Neuronal stem cell (in vitro differentiated cells): Measurements from ENCODE around the gene MRPL37.

Experiments
- DNase-seq: peaks from one replicate; pipeline ENCODE4 v3.0.0-alpha.2; 2013; ENCODE audit warnings: low spot score
- H2AFZ ChIP-seq: one replicate; pipeline ENCODE4 v1.6.1; 2013; ENCODE audit warnings: mild to moderate bottlenecking, low read length, inconsistent platforms
- H2AK5ac ChIP-seq: 2 replicates; pipeline ENCODE4 v1.6.1; 2013; ENCODE audit warnings: low read depth, mild to moderate bottlenecking, inconsistent platforms, low read length, moderate library complexity, mixed read lengths
- H2BK120ac ChIP-seq: 2 replicates; pipeline ENCODE4 v1.6.1; 2013; ENCODE audit warnings: low read depth, mild to moderate bottlenecking, inconsistent platforms, low read length, moderate library complexity, mixed read lengths
- H2BK12ac ChIP-seq: one replicate; pipeline ENCODE4 v1.6.1; 2013; ENCODE audit warnings: low read length, inconsistent platforms
- H2BK15ac ChIP-seq: 2 replicates; pipeline ENCODE4 v1.6.1; 2013; ENCODE audit warnings: mild to moderate bottlenecking, low read length, inconsistent platforms, mixed read lengths
- H2BK5ac ChIP-seq: one replicate; pipeline ENCODE4 v1.6.1; 2013; ENCODE audit warnings: inconsistent platforms, mild to moderate bottlenecking, low read length, moderate library complexity
- H3K14ac ChIP-seq: one replicate; pipeline ENCODE4 v1.6.1; 2013; ENCODE audit warnings: low read length, inconsistent platforms
- H3K18ac ChIP-seq: 2 replicates; pipeline ENCODE4 v1.6.1; 2013; ENCODE audit warnings: low read length, inconsistent platforms
- H3K23ac ChIP-seq: 2 replicates; pipeline ENCODE4 v1.6.1; 2013; ENCODE audit warnings: low read depth, mild to moderate bottlenecking, mixed read lengths, low read length, inconsistent platforms; ENCODE audit not compliant: poor library complexity
- H3K27ac ChIP-seq: replicated peaks from 3 replicates; pipeline ENCODE4 v1.5.1; 2013; ENCODE audit warnings: low read length, inconsistent platforms
- H3K27me3 ChIP-seq, 3 experiments: 2 replicates each; pipeline ENCODE4 v1.6.1; 2013; ENCODE audit warnings: low read length in 3 of 3, mild to moderate bottlenecking in 2 of 3, inconsistent platforms in 1 of 3, low read depth in 1 of 3, mixed read lengths in 1 of 3, moderate library complexity in 1 of 3; ENCODE audit not compliant: control insufficient read depth in 3 of 3, insufficient read depth in 3 of 3
- H3K36me3 ChIP-seq, 2 donors: replicated peaks in 1 of 2; 2 replicates each; pipeline ENCODE4 v1.6.1; 2013; ENCODE audit warnings: low read length in 2 of 2; ENCODE audit not compliant: control insufficient read depth in 2 of 2, insufficient read depth in 2 of 2
- H3K4ac ChIP-seq: 2 replicates; pipeline ENCODE4 v1.6.1; 2013; ENCODE audit warnings: inconsistent platforms, mild to moderate bottlenecking, low read length, moderate library complexity
- H3K4me1 ChIP-seq, 2 donors: 1 replicate in 1 of 2; 2 replicates in 1 of 2; pipeline ENCODE4 v1.6.1; 2013; ENCODE audit warnings: low read length in 2 of 2, low read depth in 1 of 2; ENCODE audit not compliant: control insufficient read depth in 2 of 2, insufficient read depth in 1 of 2
- H3K4me2 ChIP-seq: one replicate; pipeline ENCODE4 v1.6.1; 2013; ENCODE audit warnings: mild to moderate bottlenecking, low read length, inconsistent platforms; ENCODE audit not compliant: insufficient read depth, poor library complexity, severe bottlenecking
- H3K4me3 ChIP-seq, 2 donors: 2 replicates each; pipeline ENCODE4 v1.5.1; 2013; ENCODE audit warnings: low read length in 2 of 2, mild to moderate bottlenecking in 2 of 2, inconsistent platforms in 1 of 2, moderate library complexity in 1 of 2
- H3K79me1 ChIP-seq: one replicate; pipeline ENCODE4 v1.6.1; 2013; ENCODE audit warnings: low read depth, mild to moderate bottlenecking, inconsistent platforms, low read length, moderate library complexity
- H3K9ac ChIP-seq: one replicate; pipeline ENCODE4 v1.6.1; 2013; ENCODE audit warnings: mild to moderate bottlenecking, low read depth, low read length, inconsistent platforms; ENCODE audit not compliant: poor library complexity
- H3K9me3 ChIP-seq, 2 donors: replicated peaks in 1 of 2; 2 replicates each; pipeline versions ENCODE3 to v1.6.1; 2013; ENCODE audit warnings: low read length in 2 of 2, mild to moderate bottlenecking in 2 of 2, inconsistent platforms in 1 of 2, low read depth in 1 of 2, mixed read lengths in 1 of 2, moderate library complexity in 1 of 2; ENCODE audit not compliant: control insufficient read depth in 2 of 2, insufficient read depth in 1 of 2
- H4K8ac ChIP-seq: one replicate; pipeline ENCODE4 v1.6.1; 2013; ENCODE audit warnings: low read depth, mild to moderate bottlenecking, inconsistent platforms, low read length, moderate library complexity
- H4K91ac ChIP-seq: one replicate; pipeline ENCODE4 v1.6.1; 2013; ENCODE audit warnings: low read length, low read depth, mild to moderate bottlenecking, inconsistent platforms; ENCODE audit not compliant: poor library complexity
- WGBS, 2 donors: extraction: QIAGEN DNeasy Blood & Tissue Kit; methylation state at CpG; one replicate each; pipeline ENCODE4 v1.1.7; 2013; ENCODE audit warnings: missing lambda C conversion rate in 2 of 2, mixed read lengths in 1 of 2; ENCODE audit not compliant: insufficient read length in 2 of 2, insufficient replicate concordance in 1 of 2; ENCODE audit errors: extremely low coverage in 2 of 2; 5-methylcytosine and 5-hydroxymethylcytosine counted together

MRPL37 gene

DNA sequence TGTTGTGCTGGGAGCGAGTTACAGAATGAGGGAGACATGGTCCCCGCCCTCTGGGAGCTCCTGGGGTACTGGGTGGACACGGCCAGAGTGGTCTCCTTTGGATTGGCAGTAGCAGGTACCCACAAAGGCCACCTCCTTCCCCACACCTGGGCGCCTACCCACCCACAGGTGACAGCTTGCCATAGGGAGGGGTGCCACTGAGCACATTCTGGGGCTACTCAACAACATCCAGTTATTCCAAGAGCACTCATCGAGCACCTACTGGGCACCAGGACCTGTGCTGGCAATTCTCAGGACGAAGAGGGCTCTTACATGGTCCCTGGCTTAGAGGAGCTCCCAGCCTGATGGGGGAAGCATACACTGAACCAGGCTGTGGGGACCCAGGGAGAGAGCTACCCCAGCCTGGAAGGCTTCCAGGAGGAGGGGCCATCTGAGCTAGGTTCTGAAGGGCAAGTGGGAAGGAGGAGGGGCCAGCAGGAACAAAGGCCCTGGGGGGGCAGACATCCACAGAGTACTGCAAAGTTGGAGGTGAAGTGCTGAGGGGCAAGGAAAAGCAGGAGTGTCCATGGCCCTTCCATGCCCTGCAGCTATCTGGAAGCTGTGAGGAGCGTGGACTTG is 22.0 kb downstream of the MRPL37 start:
- Histone ChIP-seq H3K14ac (no peak overlapping the region), H3K4me2 (no peak overlapping the region), H3K36me3 (peaks cover 17 to 77% of the 10 kb centered on the region in 2 donors), H3K23ac (no peak overlapping the region), H2BK15ac (no peak overlapping the region), H4K8ac (no peak overlapping the region), H3K4ac (no peak overlapping the region), H2AK5ac (no peak overlapping the region), H2BK5ac (no peak overlapping the region), H3K27ac (no peak overlapping the region), H4K91ac (no peak overlapping the region), H2AFZ (no peak overlapping the region), H3K9ac (no peak overlapping the region), H3K18ac (no peak overlapping the region), H3K4me1 (peaks cover 5 to 8% of the 10 kb centered on the region in 2 donors), H2BK12ac (no peak overlapping the region), H2BK120ac (no peak overlapping the region), H3K9me3 (no peaks in the 10 kb centered on the region), H3K79me1 (no peaks in the 10 kb centered on the region), H3K27me3 (no peaks in the 10 kb centered on the region), H3K4me3 (no peak overlapping the region)
- WGBS, 2 donors = no CpG with 5 or more reads among the region's 7 CpGs
- no peak for DNase-seq

DNA sequence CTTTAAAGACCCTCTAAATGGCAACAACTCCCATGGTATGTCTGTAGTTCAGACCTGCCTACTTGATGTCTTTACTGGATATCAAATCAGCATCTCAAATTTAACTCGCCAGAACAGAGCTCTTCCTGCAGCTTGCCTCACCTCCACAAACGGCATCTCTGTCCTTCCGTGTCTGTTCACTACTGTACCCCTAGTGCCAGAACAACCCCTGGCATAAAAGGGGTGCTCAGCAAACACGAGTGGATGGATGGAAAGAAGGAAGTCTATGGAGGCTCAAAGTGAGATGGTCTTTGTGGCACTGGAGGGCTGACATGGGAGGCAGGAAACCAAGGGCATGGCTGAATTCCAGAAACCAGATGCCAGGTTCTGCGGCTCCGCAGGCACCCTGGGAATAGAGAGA is 22.7 kb downstream of the MRPL37 start:
- Histone ChIP-seq H3K18ac (no peak overlapping the region), H2BK15ac (no peak overlapping the region), H3K27me3 (no peaks in the 10 kb centered on the region), H3K4me3 (no peak overlapping the region), H2AK5ac (no peak overlapping the region), H3K36me3 (peaks cover 9 to 77% of the 10 kb centered on the region in 2 donors), H3K79me1 (no peaks in the 10 kb centered on the region), H3K4ac (no peak overlapping the region), H2AFZ (no peak overlapping the region), H2BK5ac (no peak overlapping the region), H2BK120ac (no peak overlapping the region), H3K23ac (no peak overlapping the region), H3K27ac (no peak overlapping the region), H3K9me3 (no peaks in the 10 kb centered on the region), H3K4me2 (no peak overlapping the region), H4K8ac (no peak overlapping the region), H3K14ac (no peak overlapping the region), H3K4me1 (peaks cover 9 to 10% of the 10 kb centered on the region in 2 donors), H4K91ac (no peak overlapping the region), H2BK12ac (no peak overlapping the region), H3K9ac (no peak overlapping the region)
- no CpG with 5 or more reads among the region's 6 CpGs for WGBS, 2 donors
- DNase-seq = no peak

DNA sequence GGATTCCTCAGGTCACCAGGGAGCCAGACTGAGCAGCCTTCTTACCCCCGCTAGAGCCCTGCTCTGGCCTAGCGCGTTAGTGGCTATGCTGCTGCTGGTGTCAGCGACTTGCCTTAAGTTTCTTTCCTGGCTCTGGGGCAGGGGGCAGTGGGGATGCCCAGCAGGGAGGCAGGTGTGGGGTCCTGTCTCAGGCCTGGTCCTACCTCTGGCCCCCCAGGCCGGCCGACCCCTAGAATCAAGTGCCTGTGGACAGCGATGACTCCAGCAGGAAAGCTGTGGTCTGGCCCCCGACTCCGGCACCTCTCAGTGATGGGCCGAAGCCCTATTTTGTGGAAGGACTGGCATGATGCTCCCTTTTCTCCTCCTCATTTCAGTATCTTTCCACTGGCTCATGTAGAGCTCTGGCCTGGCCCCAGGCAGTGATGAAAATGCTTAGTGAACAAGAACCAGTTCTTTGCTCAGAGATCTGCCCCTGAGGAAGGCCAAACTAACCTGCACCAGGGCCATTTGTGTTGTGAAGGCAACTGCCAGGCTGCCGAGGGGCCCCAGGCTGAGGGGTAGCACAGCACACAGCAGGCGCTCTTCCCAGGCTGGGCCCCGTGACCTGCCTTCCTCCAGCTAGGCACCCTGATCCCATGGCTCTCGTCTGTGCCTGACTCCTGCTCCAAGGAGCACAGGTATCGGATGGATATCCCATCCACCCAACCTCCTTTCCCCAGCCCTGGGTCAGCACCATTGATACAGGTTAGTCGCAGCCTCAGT is 23.7 kb downstream of the MRPL37 start:
- Histone ChIP-seq H3K23ac (no peak overlapping the region), H2BK12ac (no peak overlapping the region), H3K79me1 (no peaks in the 10 kb centered on the region), H3K14ac (no peak overlapping the region), H2AFZ (no peak overlapping the region), H3K9ac (no peak overlapping the region), H2BK120ac (no peak overlapping the region), H3K9me3 (no peaks in the 10 kb centered on the region), H2AK5ac (peak overlapping the region; percentile 13), H3K18ac (no peak overlapping the region), H3K27ac (no peak overlapping the region), H3K4me2 (no peak overlapping the region), H2BK15ac (no peak overlapping the region), H3K4me3 (no peak overlapping the region), H3K36me3 (peaks cover 7 to 76% of the 10 kb centered on the region in 2 donors), H3K27me3 (no peaks in the 10 kb centered on the region), H3K4me1 (peaks cover 11 to 15% of the 10 kb centered on the region in 2 donors), H3K4ac (no peak overlapping the region), H2BK5ac (no peak overlapping the region), H4K91ac (no peak overlapping the region), H4K8ac (no peak overlapping the region)
- no CpG with 5 or more reads among the region's 16 CpGs for WGBS, 2 donors
- no peak for DNase-seq

DNA sequence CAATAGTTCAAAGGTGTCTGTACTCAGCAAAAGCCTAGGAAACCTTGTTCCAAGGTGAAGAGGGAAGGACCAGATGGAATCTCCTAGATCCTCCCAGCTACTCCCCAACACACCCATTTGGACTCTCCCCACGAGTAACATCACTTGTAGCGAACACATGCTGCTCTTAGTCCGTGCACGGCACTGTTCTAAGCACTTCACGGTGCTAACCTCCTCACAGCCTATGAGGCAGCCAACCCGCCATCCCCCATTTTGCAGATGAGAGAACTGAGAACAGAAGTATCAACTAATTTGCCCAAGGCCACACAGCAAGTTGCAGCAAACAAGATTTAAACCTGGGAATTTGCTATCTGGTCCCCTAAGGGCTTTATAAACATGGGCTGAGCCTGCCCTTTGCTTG is 24.3 kb downstream of the MRPL37 start:
- no peak overlapping the region for H3K4ac ChIP-seq
- H3K9ac ChIP-seq = no peak overlapping the region
- H2BK120ac ChIP-seq = no peak overlapping the region
- no peak overlapping the region for H2BK12ac ChIP-seq
- H3K4me3 ChIP-seq = no peak overlapping the region
- no peak overlapping the region for H3K23ac ChIP-seq
- H2AFZ ChIP-seq = no peak overlapping the region
- H3K4me2 ChIP-seq = no peak overlapping the region
- peaks cover 11 to 15% of the 10 kb centered on the region in 2 donors for H3K4me1 ChIP-seq
- H4K91ac ChIP-seq = no peak overlapping the region
- DNase-seq = no peak
- WGBS, 2 donors = no CpG with 5 or more reads among the region's 6 CpGs
- no peaks in the 10 kb centered on the region for H3K79me1 ChIP-seq
- H3K14ac ChIP-seq = no peak overlapping the region
- no peak overlapping the region for H2BK15ac ChIP-seq
- no peak overlapping the region for H2AK5ac ChIP-seq
- peaks cover 3 to 76% of the 10 kb centered on the region in 2 donors for H3K36me3 ChIP-seq
- H3K18ac ChIP-seq = no peak overlapping the region
- H2BK5ac ChIP-seq = no peak overlapping the region
- H4K8ac ChIP-seq = no peak overlapping the region
- H3K27me3 ChIP-seq = no peaks in the 10 kb centered on the region
- no peaks in the 10 kb centered on the region for H3K9me3 ChIP-seq
- H3K27ac ChIP-seq = no peak overlapping the region
